ENCODE results near the gene NTN1. TPM values are rescaled to one million over a fixed set of nuclear protein-coding genes. Genes with fewer than 3 reads are reported as not detected.

Gene NTN1
- total RNA-seq, 1 donor from 2014 or later: 0.45 TPM

- Histone ChIP-seq H3K27me3 (no peaks in the 10 kb centered on the region), H3K36me3 (no peaks in the 10 kb centered on the region), H3K9me3 (ENCODE audit: low read depth) (no peaks in the 10 kb centered on the region), H3K4me2 (no peak overlapping the region), H3K4me3 (no peak overlapping the region), H3F3A (ENCODE audit: low read depth) (no peaks in the 10 kb centered on the region), H2AFZ (replicated peaks) (no peak overlapping the region), H4K20me1 (ENCODE audit: low read depth) (no peaks in the 10 kb centered on the region), H3K27ac (no peak overlapping the region), H3K9ac (no peak overlapping the region), H3K4me1 (no peaks in the 10 kb centered on the region), H3K79me2 (ENCODE audit: low read depth) (no peaks in the 10 kb centered on the region)
- Mint-ChIP-seq H3K36me3 (no peaks in the 10 kb centered on the region), H3K27ac (no peak overlapping the region), H3K4me3 (no peak overlapping the region), H3K4me1 (no peaks in the 10 kb centered on the region), H3K9me3 (peaks cover 4% of the 10 kb centered on the region), H3K27me3 (ENCODE audit: insufficient read depth, low read depth) (peaks cover 13% of the 10 kb centered on the region)
- no peak for DNase-seq (ENCODE audit: low spot score)
- no peak for TF ChIP-seq EZH2phosphoT487 (IDR thresholded peaks at IDR 0.05)
- TF ChIP-seq EZH2 (IDR thresholded peaks at IDR 0.05): no peak
- TF ChIP-seq CTCF (IDR thresholded peaks at IDR 0.05): no peak
Observed at GRCh38 chr17:9131371-9131770, 110.1 kb downstream of the NTN1 start.

- Mint-ChIP-seq H3K4me3 (no peak overlapping the region), H3K36me3 (no peaks in the 10 kb centered on the region), H3K9me3 (peaks cover under 1% of the 10 kb centered on the region), H3K4me1 (peaks cover 8% of the 10 kb centered on the region), H3K27ac (no peak overlapping the region), H3K27me3 (ENCODE audit: insufficient read depth, low read depth) (peaks cover 11% of the 10 kb centered on the region)
- H3K36me3 ChIP-seq: no peaks in the 10 kb centered on the region
- no peaks in the 10 kb centered on the region for H4K20me1 ChIP-seq (ENCODE audit: low read depth)
- no peak overlapping the region for H3K9ac ChIP-seq
- H3K27me3 ChIP-seq: no peaks in the 10 kb centered on the region
- no peaks in the 10 kb centered on the region for H3K9me3 ChIP-seq (ENCODE audit: low read depth)
- no peak for DNase-seq (ENCODE audit: low spot score)
- H3K27ac ChIP-seq: no peak overlapping the region
- no peak overlapping the region for H3K4me2 ChIP-seq
- TF ChIP-seq CTCF (IDR thresholded peaks at IDR 0.05) (no peak), EZH2phosphoT487 (IDR thresholded peaks at IDR 0.05) (no peak), EZH2 (IDR thresholded peaks at IDR 0.05) (no peak)
- H3K4me3 ChIP-seq: no peak overlapping the region
- H3F3A ChIP-seq (ENCODE audit: low read depth): no peaks in the 10 kb centered on the region
- H3K79me2 ChIP-seq (ENCODE audit: low read depth): no peaks in the 10 kb centered on the region
- no peak overlapping the region for H2AFZ ChIP-seq (replicated peaks)
- no peaks in the 10 kb centered on the region for H3K4me1 ChIP-seq
Observed at GRCh38 chr17:9132291-9132690, 111.0 kb downstream of the NTN1 start.

GRCh38 chr17:9132944-9133610 lies 111.8 kb downstream of the NTN1 start:
- Mint-ChIP-seq H3K27me3 (ENCODE audit: insufficient read depth, low read depth) (peaks cover 11% of the 10 kb centered on the region), H3K4me3 (no peak overlapping the region), H3K36me3 (no peaks in the 10 kb centered on the region), H3K4me1 (peaks cover 12% of the 10 kb centered on the region), H3K27ac (no peak overlapping the region), H3K9me3 (no peaks in the 10 kb centered on the region)
- no peak overlapping the region for H2AFZ ChIP-seq (replicated peaks)
- no peaks in the 10 kb centered on the region for H4K20me1 ChIP-seq (ENCODE audit: low read depth)
- no peaks in the 10 kb centered on the region for H3K36me3 ChIP-seq
- no peak overlapping the region for H3K27ac ChIP-seq
- H3K9ac ChIP-seq: no peak overlapping the region
- no peaks in the 10 kb centered on the region for H3F3A ChIP-seq (ENCODE audit: low read depth)
- no peaks in the 10 kb centered on the region for H3K27me3 ChIP-seq
- H3K4me3 ChIP-seq: no peak overlapping the region
- no peak overlapping the region for H3K4me2 ChIP-seq
- TF ChIP-seq EZH2phosphoT487 (IDR thresholded peaks at IDR 0.05) (no peak), CTCF (IDR thresholded peaks at IDR 0.05) (no peak), EZH2 (IDR thresholded peaks at IDR 0.05) (no peak)
- no peaks in the 10 kb centered on the region for H3K79me2 ChIP-seq (ENCODE audit: low read depth)
- DNase-seq (ENCODE audit: low spot score): no peak
- no peaks in the 10 kb centered on the region for H3K4me1 ChIP-seq
- no peaks in the 10 kb centered on the region for H3K9me3 ChIP-seq (ENCODE audit: low read depth)
